ENCODE measurements around the gene RAPGEF2.
"Not testable (repeated sequence)": the region's sequence is repeated elsewhere in the genome, so short reads cannot be mapped to it uniquely, and the experiment has no call there.

RAPGEF2 gene

DNA sequence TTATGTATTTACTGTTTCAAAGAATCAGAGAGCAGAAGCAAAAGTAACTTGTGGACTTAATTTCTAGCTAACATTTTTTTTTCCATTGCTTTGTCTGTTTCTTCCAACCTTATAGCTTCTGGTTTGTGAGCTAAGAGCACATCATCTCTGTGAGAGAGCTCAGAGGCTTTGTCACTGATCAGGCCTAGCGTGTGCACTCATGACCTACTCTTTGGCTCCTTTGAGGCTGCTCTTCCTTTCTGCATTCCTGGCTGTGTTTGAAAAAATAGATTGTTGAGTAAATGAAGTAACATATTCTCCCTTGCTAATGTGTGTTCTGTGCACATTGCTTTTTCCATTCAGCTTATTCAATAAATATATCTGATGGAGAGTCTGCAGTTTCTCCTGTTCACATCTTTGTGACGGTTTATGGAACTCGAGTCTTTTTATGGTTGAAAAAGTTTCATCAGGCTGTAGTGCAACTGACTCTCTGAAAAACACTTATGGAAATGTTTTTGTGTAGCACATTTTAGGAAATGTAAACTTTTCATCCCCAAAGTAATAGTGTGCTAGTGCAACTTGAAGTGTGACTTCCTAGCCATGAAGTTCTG, 133.0 kb downstream of the RAPGEF2 start:
- no peak for DNase-seq (ENCODE audit: extremely low read depth in 1 of 2, low read depth in 1 of 2)

- no peak for DNase-seq (ENCODE audit: extremely low read depth in 1 of 2, low read depth in 1 of 2)
Measured at GRCh38 chr4:159237975-159238374, 135.1 kb downstream of the RAPGEF2 start.

GRCh38 chr4:159238631-159239030, 135.8 kb downstream of the RAPGEF2 start:
- DNase-seq (ENCODE audit: extremely low read depth in 1 of 2, low read depth in 1 of 2), result no peak

DNA sequence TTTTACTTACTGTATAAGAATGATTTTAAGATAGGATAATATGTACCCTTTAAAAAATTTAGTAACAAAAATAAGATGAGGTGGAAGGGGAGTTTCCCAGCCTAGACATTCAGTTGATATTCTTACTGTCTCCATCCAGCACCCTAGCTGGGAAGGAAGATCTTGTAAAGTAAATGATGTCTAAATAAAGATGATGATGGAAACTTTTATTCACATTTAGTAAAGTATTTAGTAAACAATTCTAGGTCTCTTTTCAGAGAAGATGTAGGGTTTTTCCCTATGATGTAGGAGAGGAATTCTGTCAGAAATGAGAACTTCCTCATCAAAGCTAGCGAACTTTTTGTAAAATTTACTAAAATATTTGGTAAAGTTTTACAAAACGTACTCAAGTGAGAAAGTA, 136.8 kb downstream of the RAPGEF2 start:
- DNase-seq (ENCODE audit: extremely low read depth in 1 of 2, low read depth in 1 of 2), result no peak

- no peak for DNase-seq (ENCODE audit: extremely low read depth in 1 of 2, low read depth in 1 of 2)
Measured at GRCh38 chr4:159240046-159240445, 137.2 kb downstream of the RAPGEF2 start.

DNA sequence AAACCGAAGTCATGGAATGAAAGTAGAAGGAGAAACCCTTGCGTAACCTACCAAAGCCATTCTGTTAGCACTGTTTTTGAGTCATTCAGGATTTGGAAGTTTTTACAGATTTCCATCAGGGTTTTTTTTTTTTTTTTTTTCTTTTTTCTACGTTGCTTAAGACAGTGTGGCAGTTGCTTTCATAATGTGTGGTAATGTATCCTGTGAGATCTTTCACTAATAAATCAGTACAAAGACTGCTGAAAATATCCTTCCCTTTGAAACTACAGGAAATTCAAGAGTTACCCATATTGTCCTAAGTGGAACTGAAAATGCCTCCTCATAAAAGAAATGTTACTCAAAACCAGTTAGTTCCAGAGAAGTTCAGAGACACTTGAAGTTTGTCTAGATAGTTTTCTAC, 137.8 kb downstream of the RAPGEF2 start:
- DNase-seq (ENCODE audit: extremely low read depth in 1 of 2, low read depth in 1 of 2), result no peak

GRCh38 chr4:159242427-159242826, 139.5 kb downstream of the RAPGEF2 start:
- DNase-seq (ENCODE audit: extremely low read depth in 1 of 2, low read depth in 1 of 2), result no peak

DNA sequence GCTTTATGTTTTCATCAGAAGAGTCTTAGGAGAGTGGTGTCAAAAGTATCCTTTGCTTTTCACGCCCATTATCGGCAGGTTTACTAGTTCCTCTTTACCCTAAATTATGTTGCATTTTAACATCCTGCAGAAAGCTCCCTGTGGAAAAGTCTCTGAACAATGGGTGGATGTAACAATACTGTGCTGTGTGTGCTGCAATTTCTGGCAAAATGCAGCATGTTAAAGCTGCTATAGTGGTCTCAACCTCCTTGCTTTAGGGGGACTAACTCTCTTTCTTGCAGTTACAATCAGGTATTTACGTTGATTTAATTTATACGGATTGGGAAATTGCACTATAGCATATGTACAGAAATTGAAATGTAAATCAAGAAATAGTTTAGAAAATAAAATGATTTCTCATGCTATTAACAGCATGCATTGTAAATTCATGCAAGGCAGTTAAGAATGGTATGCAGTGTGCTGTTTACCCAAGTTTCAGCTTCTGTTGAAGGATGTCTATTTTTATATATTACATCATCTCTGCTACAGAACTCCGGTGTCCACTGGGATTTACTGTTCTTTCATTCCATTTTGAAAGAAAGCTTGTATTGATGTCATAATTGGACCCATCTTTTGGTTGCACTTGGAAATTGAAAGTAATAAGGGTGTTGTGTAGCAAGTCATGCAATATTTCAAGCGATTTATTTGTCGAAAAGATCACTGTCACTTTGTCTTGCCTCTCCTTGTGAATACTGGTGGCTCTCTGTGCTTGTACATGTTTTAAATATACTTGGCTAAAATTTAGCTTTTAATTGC, 145.7 kb downstream of the RAPGEF2 start:
- DNase-seq (ENCODE audit: extremely low read depth in 1 of 2, low read depth in 1 of 2), result no peak

DNA sequence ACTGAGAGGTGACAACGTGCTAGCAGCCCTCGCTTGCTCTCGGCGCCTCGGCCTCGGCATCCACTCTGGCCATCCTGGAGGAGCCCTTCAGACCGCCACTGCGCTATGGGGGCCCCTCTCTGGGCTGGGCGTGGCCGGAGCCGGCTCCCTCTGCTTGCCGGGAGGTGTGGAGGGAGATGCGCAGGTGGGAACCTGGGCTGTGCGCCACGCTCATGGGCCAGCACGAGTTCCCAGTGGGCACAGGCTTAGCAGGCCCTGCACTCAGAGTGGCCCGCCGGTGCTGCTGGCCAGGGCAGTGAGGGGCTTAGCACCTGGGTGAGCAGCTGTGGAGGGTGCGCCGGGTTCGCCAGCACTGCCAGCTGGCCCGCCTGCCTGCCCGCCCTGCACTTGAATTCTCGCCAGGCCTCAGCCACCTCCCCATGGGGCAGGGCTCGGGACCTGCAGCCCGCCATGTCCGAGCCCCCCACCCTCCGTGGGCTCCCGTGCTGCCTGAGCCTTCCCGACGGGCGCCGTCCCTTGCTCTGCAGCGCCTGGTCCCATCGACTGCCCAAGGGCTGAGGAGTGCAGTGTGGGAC, 148.0 kb downstream of the RAPGEF2 start:
- no peak for DNase-seq (ENCODE audit: extremely low read depth in 1 of 2, low read depth in 1 of 2)

DNA sequence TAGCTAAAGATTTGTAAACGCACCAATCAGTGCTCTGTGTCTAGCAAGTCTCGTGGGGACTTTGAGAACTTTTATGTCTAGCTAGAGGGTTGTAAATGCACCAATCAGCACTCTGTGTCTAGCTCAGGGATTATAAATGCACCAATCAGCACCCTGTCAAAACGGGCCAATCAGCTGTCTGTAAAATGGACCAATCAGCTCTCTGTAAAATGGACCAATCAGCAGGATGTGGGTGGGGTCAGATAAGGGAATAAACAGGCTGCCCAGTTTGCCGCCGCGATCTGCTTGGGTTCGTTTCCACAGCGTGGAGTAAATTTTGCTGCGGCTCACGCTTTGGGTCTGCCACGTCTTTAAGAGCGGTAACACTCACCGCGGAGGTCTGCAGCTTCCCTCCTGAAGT, 148.7 kb downstream of the RAPGEF2 start:
- DNase-seq (ENCODE audit: extremely low read depth in 1 of 2, low read depth in 1 of 2), result not testable (repeated sequence)

GRCh38 chr4:159252491-159252890, 149.6 kb downstream of the RAPGEF2 start:
- DNase-seq (ENCODE audit: extremely low read depth in 1 of 2, low read depth in 1 of 2), result no peak

DNA sequence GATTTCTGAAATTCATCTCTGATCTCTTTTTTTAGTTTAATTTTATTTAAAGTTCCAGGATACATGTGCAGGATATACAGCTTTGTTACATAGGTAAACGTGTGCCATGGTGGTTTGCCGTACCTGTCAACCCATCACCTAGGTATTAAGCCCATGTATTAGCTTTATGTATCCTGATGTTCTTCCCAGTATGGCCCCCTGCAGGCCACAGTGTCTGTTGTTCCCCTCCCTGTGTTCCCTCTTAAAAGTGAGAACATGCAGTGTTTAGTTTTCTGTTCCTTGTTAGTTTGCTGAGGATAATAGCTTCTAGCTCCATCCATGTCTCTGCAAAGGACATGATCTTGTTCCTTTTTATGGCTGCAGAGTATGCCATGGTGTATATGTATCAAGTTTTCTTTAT, 153.2 kb downstream of the RAPGEF2 start:
- DNase-seq (ENCODE audit: extremely low read depth in 1 of 2, low read depth in 1 of 2), result no peak

GRCh38 chr4:159258889-159259560, 156.1 kb downstream of the RAPGEF2 start:
- DNase-seq (ENCODE audit: extremely low read depth in 1 of 2, low read depth in 1 of 2), result no peak

DNA sequence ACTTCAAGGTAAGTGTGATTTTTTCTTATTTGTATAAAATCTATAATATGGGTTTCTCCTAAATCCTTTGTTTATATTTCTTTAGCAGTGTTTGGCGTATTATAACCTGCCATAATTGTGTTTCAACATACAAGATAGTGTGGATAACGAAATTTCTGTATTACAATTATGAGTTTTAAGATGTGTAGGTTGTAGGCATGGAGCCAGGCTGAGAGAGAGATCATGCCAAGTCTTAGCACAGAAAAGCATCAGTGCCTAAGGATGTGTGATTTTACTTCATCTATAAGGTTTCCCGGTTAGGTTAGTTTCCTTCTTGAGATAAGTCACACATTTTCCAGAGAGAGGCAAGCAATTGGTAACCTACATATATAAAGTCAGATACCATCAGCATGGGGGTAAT, 161.2 kb downstream of the RAPGEF2 start:
- DNase-seq (ENCODE audit: extremely low read depth in 1 of 2, low read depth in 1 of 2), result no peak

- no peak for DNase-seq (ENCODE audit: extremely low read depth in 1 of 2, low read depth in 1 of 2)
Measured at GRCh38 chr4:159266981-159267868, 164.3 kb downstream of the RAPGEF2 start.

- no peak for DNase-seq (ENCODE audit: extremely low read depth in 1 of 2, low read depth in 1 of 2)
Measured at GRCh38 chr4:159267869-159268285, 165.0 kb downstream of the RAPGEF2 start.

- no peak for DNase-seq (ENCODE audit: extremely low read depth in 1 of 2, low read depth in 1 of 2)
Measured at GRCh38 chr4:159268607-159269006, 165.7 kb downstream of the RAPGEF2 start.

- DNase-seq (ENCODE audit: extremely low read depth in 1 of 2, low read depth in 1 of 2), result no peak
Measured at GRCh38 chr4:159269116-159269515, 166.2 kb downstream of the RAPGEF2 start.

DNA sequence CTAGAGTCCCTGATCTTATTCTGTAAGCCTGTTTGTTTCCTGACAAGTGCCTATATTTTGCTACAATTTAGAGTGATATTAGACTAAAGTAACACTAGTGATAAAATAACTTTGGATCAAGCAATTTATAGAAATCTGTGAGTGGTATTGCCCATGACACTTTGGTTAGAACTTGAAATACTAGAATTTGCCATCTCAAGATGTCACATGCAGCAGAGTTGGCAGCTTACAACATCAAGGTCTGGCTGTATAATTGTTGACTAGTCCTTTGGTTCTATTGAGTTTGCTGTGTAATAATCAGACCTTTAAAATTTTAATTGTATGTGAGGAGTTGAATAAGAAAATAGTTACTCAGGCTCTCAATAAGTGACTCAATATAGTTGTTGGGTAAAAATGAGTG, 167.1 kb downstream of the RAPGEF2 start:
- no peak for DNase-seq (ENCODE audit: extremely low read depth in 1 of 2, low read depth in 1 of 2)

GRCh38 chr4:159271856-159272255, 169.0 kb downstream of the RAPGEF2 start:
- no peak for DNase-seq (ENCODE audit: extremely low read depth in 1 of 2, low read depth in 1 of 2)
